MM.1S (cell line): ENCODE data around the gene CDK11B.
"Not testable (repeated sequence)": the region's sequence is repeated elsewhere in the genome, so short reads cannot be mapped to it uniquely, and the experiment has no call there.

ENCODE experiments used
- DNase-seq: peaks from one replicate; pipeline ENCODE4 v3.0.0-alpha.2; 2015
- H2AFZ ChIP-seq: fragments of 300-600 bp; sonication (generic); 2 replicates; pipeline ENCODE4 v1.6.0; 2016; ENCODE audit warnings: antibody characterized with exemption, low read length
- H3F3A ChIP-seq: fragments of 300-600 bp; sonication (generic); 2 replicates; pipeline ENCODE4 v1.6.1; 2016; ENCODE audit warnings: mild to moderate bottlenecking, antibody characterized with exemption, low read length, moderate library complexity, mixed read lengths; ENCODE audit not compliant: insufficient read depth
- H3K27ac ChIP-seq: fragments of 300-600 bp; sonication (generic); 2 replicates; pipeline ENCODE4 v1.5.1; 2016; ENCODE audit warnings: mild to moderate bottlenecking, low read length
- H3K27me3 ChIP-seq: fragments of 300-600 bp; sonication (generic); replicated peaks from 2 replicates; pipeline ENCODE4 v1.6.0; 2016; ENCODE audit warnings: low read length; ENCODE audit not compliant: insufficient read depth
- H3K36me3 ChIP-seq: fragments of 300-600 bp; sonication (generic); replicated peaks from 2 replicates; pipeline ENCODE4 v1.6.1; 2016; ENCODE audit warnings: mild to moderate bottlenecking, low read length, mixed read lengths; ENCODE audit not compliant: insufficient read depth
- H3K4me1 ChIP-seq: fragments of 300-600 bp; sonication (generic); 2 replicates; pipeline ENCODE4 v1.6.1; 2016; ENCODE audit warnings: low read length, mixed read lengths
- H3K4me2 ChIP-seq: fragments of 300-600 bp; sonication (generic); 2 replicates; pipeline ENCODE4 v1.6.0; 2016; ENCODE audit warnings: low read depth, low read length
- H3K4me3 ChIP-seq: fragments of 300-600 bp; sonication (generic); 2 replicates; pipeline ENCODE4 v1.5.1; 2016; ENCODE audit warnings: low read length, mixed read lengths
- H3K79me2 ChIP-seq: fragments of 300-600 bp; sonication (generic); 2 replicates; pipeline ENCODE4 v1.6.1; 2016; ENCODE audit warnings: mixed run types, low read length, mixed read lengths
- H3K9ac ChIP-seq: fragments of 300-600 bp; sonication (generic); 2 replicates; pipeline ENCODE4 v1.6.1; 2016; ENCODE audit warnings: low read length, mixed read lengths
- H3K9me2 ChIP-seq: fragments of 300-600 bp; sonication (generic); replicated peaks from 2 replicates; pipeline ENCODE4 v1.6.1; 2016; ENCODE audit warnings: mild to moderate bottlenecking, low read length, mixed read lengths; ENCODE audit not compliant: insufficient read depth
- H3K9me3 ChIP-seq: fragments of 300-600 bp; sonication (generic); replicated peaks from 2 replicates; pipeline ENCODE4 v1.6.1; 2016; ENCODE audit warnings: mild to moderate bottlenecking, low read length, mixed read lengths; ENCODE audit not compliant: insufficient read depth
- H4K20me1 ChIP-seq: fragments of 300-600 bp; sonication (generic); 2 replicates; pipeline ENCODE4 v1.6.1; 2016; ENCODE audit warnings: mild to moderate bottlenecking, low read length, moderate library complexity, mixed read lengths; ENCODE audit not compliant: insufficient read depth

The CDK11B gene

DNA sequence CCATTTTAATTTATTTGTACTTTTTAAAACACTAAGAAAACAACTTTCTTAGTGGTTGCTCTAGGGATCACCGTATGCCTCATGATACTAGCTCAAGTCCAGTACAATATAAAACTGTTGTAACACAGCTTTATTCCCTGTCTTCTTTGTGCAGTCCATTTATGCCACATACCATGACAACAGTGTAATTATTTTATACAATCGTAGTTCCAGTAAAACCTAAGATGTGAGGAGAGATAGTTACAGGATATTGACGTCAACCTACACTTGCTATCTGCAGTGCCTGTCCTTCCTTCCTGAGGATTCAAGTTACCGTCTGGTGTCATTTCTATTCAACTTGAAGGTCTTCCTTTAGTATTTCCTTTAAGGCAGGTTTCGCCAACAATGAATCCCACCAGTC lies 12.5 kb downstream of the CDK11B start:
- not testable (repeated sequence) for H3K4me3 ChIP-seq, H3K9me2 ChIP-seq, H3F3A ChIP-seq, H3K27me3 ChIP-seq, H2AFZ ChIP-seq, DNase-seq, H3K9me3 ChIP-seq, H3K4me1 ChIP-seq, H4K20me1 ChIP-seq, H3K4me2 ChIP-seq, H3K9ac ChIP-seq, H3K27ac ChIP-seq, H3K36me3 ChIP-seq, H3K79me2 ChIP-seq

GRCh38 chr1:1640711-1641461 lies 17.9 kb downstream of the CDK11B start:
- H2AFZ ChIP-seq, H3K27me3 ChIP-seq, H3K27ac ChIP-seq, H3K9me3 ChIP-seq, H3K9me2 ChIP-seq, H3K4me3 ChIP-seq, H3K4me1 ChIP-seq, H3K4me2 ChIP-seq, H3K36me3 ChIP-seq, H3K9ac ChIP-seq, H4K20me1 ChIP-seq, H3F3A ChIP-seq, DNase-seq, H3K79me2 ChIP-seq: not testable (repeated sequence)

DNA sequence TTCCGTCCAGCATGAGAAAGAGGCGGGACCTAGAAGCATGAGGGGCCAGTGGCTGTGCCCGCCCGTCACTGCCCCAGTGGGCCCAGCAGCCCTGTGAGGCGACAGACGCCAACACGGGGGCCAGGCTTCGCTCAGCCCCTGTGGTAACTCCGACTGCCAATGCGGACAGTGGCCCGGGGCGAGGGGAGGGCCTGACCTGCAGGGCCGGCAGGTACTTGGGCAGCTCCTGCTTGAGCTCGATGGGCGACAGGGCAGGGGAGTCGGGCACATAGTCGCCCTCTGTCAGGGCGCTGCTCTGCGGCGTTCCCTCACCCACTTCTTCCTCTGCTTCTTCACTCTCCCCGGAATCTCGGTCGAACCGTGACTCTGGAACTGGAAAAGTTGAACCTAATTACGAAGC lies 18.7 kb downstream of the CDK11B start:
- H3K36me3 ChIP-seq, H3K9me3 ChIP-seq, H3K4me1 ChIP-seq, H3K4me2 ChIP-seq, H2AFZ ChIP-seq, H3K27ac ChIP-seq, H4K20me1 ChIP-seq, H3F3A ChIP-seq, H3K27me3 ChIP-seq, H3K9ac ChIP-seq, H3K4me3 ChIP-seq, DNase-seq, H3K79me2 ChIP-seq, H3K9me2 ChIP-seq: not testable (repeated sequence)

DNA sequence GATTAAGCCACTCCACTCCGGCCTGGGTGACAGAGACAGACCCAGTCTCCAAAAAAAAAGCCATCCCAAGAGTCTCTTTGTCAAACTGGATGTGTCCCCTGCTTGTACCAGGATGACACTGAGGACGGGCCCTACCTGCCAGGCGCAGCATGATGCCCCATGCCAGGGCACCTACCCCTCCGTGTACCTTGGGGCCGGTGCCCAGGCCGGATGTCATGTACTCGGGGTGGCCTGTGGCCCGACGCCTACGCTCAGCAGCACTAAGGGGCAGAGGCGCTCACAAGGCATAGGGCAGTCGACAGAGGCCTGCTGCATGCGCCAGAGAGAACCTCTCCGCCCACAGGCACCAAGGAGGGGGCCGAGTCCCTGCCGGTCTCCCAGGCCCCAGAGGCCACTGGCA lies 19.4 kb downstream of the CDK11B start:
- not testable (repeated sequence) for H3K9me3 ChIP-seq, H3K27me3 ChIP-seq, H3K4me2 ChIP-seq, DNase-seq, H3K27ac ChIP-seq, H4K20me1 ChIP-seq, H3K4me1 ChIP-seq, H3K4me3 ChIP-seq, H3K9me2 ChIP-seq, H3F3A ChIP-seq, H3K9ac ChIP-seq, H3K36me3 ChIP-seq, H2AFZ ChIP-seq, H3K79me2 ChIP-seq

- not testable (repeated sequence) for H3K36me3 ChIP-seq, DNase-seq, H3K27me3 ChIP-seq, H4K20me1 ChIP-seq, H3K4me1 ChIP-seq, H3K9me2 ChIP-seq, H3F3A ChIP-seq, H3K4me3 ChIP-seq, H2AFZ ChIP-seq, H3K9me3 ChIP-seq, H3K79me2 ChIP-seq, H3K4me2 ChIP-seq, H3K9ac ChIP-seq, H3K27ac ChIP-seq
Measured at GRCh38 chr1:1638528-1638927, 20.3 kb downstream of the CDK11B start.

GRCh38 chr1:1637479-1637875 lies 21.3 kb downstream of the CDK11B start:
- not testable (repeated sequence) for H3F3A ChIP-seq, H3K4me2 ChIP-seq, H3K4me3 ChIP-seq, H4K20me1 ChIP-seq, H3K79me2 ChIP-seq, H2AFZ ChIP-seq, H3K9me3 ChIP-seq, H3K9me2 ChIP-seq, H3K27me3 ChIP-seq, H3K27ac ChIP-seq, H3K36me3 ChIP-seq, DNase-seq, H3K4me1 ChIP-seq, H3K9ac ChIP-seq

GRCh38 chr1:1636621-1637478 lies 22.0 kb downstream of the CDK11B start:
- H3K27ac ChIP-seq, H3K4me3 ChIP-seq, H3F3A ChIP-seq, H3K4me1 ChIP-seq, H3K27me3 ChIP-seq, H3K9ac ChIP-seq, H3K9me3 ChIP-seq, H2AFZ ChIP-seq, H3K79me2 ChIP-seq, DNase-seq, H3K4me2 ChIP-seq, H3K36me3 ChIP-seq, H3K9me2 ChIP-seq, H4K20me1 ChIP-seq: not testable (repeated sequence)

DNA sequence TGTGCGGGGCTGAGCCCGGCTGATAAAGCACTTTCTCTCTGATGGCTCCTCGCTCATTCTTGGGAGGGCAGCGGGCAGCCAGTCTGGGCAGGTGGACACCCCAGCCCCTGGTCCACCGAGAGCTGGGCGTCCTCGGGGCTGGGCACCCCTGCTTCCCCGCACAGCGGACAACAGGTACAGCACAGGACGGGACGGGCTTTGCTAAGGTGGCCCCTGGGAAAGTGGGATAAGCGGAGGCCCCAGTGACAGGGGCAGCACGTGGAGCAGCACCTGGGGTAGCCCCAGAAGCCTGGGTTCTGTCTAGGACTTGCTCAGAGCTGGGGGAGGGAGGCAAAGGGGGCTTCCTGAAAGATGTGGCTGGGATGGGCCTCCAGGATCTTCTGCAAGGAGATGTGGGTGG lies 24.2 kb downstream of the CDK11B start:
- H3K79me2 ChIP-seq, H3K4me1 ChIP-seq, H3K36me3 ChIP-seq, H3K9me3 ChIP-seq, DNase-seq, H3K27ac ChIP-seq, H3K4me3 ChIP-seq, H3K9ac ChIP-seq, H3K4me2 ChIP-seq, H3K9me2 ChIP-seq, H4K20me1 ChIP-seq, H2AFZ ChIP-seq, H3F3A ChIP-seq: not testable (repeated sequence)
- peaks cover 13% of the 10 kb centered on the region for H3K27me3 ChIP-seq
